Activated CD4-positive, alpha-beta T cell treated with anti-CD3 and anti-CD28 coated beads, Interleukin-2, amount 10 ng/mL, durations not matched to agents 7 days and 5 days (primary cell): ENCODE measurements around the gene PSMA6. TPM values are rescaled to one million over a fixed set of nuclear protein-coding genes. Genes with fewer than 3 reads are reported as not detected.
A peak's percentile ranks its signal among the peaks of the same experiment; 100 is the strongest.
"Not testable (repeated sequence)": the region's sequence is repeated elsewhere in the genome, so short reads cannot be mapped to it uniquely, and the experiment has no call there.

Experiments
- CTCF ChIA-PET: fragments of 350-600 bp; sonication (Branson Sonifier 250); formaldehyde crosslinking; loops from one replicate; lab custom pipeline; 2021; ENCODE audit warnings: antibody characterized with exemption; lab: Charles Lee
- POLR2A ChIA-PET: fragments of 350-600 bp; sonication (Branson Sonifier 250); formaldehyde crosslinking; loops from one replicate; lab custom pipeline; 2021; ENCODE audit warnings: antibody characterized with exemption; lab: Charles Lee
- DNase-seq: peaks from one replicate; pipeline ENCODE4 v3.0.0-alpha.2; 2020
- H3K27ac Mint-ChIP-seq: one replicate; pipeline ENCODE4 v1.8.0; 2021; ENCODE audit warnings: mild to moderate bottlenecking, moderate library complexity, mixed read lengths
- H3K27me3 Mint-ChIP-seq: one replicate; pipeline ENCODE4 v1.8.0; 2021; ENCODE audit warnings: mixed read lengths
- H3K36me3 Mint-ChIP-seq: one replicate; pipeline ENCODE4 v1.8.0; 2021; ENCODE audit warnings: low read depth, mixed read lengths
- H3K4me1 Mint-ChIP-seq: one replicate; pipeline ENCODE4 v1.8.0; 2021; ENCODE audit warnings: mixed read lengths
- H3K4me3 Mint-ChIP-seq: one replicate; pipeline ENCODE4 v1.8.0; 2021; ENCODE audit warnings: mild to moderate bottlenecking, moderate library complexity, mixed read lengths
- H3K9me3 Mint-ChIP-seq: one replicate; pipeline ENCODE4 v1.8.0; 2021; ENCODE audit warnings: mixed read lengths
- total RNA-seq, 2 experiments: library from RNA; stranded (reverse); gene quantifications; one replicate each; pipeline ENCODE4 v1.2.3, GENCODE V29; 2021

The PSMA6 gene
- total RNA-seq: 100 to 1,000 TPM; 231 to 248 TPM

DNA sequence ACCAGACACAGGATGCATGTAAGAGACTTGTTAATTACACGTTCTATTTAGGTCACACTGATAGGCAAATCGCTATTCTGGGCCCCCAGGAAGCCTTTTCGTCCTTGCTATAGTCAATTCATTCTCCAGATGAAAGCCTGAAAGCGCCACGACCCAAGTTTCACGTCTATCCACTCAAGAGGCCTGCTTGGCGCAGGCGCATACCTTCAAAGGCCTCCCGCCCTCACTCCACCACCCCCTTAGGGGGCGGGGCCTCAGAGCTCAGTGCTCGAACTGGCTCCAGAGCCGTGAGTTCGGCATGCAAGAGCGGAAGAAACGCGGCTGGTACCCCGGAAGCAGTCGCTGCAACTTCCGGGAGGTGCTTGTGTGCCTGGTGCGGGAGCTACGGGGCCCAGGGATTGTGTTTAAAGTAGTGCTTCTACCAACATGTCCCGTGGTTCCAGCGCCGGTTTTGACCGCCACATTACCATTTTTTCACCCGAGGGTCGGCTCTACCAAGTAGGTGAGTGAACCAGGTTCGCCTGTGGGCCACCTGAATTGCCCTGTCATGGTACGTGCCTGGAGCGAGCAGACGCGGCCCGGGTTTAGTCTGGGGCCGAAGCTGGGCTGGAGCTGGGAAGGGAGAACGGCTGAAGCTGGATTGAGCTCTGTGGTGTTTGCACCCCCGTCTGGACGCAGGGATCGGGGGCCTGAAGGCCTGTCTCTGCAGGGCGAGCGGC, at the start of gene PSMA6:
TSS of gene PSMA6 (plus strand) at position 332 of the 719 bp plus-strand sequence. CDS start at position 427, 95 bp downstream.
- peaks cover 44% of the 10 kb centered on the region for H3K4me1 Mint-ChIP-seq
- DNase-seq: peak; percentile 100
- H3K9me3 Mint-ChIP-seq: no peaks in the 10 kb centered on the region
- H3K27ac Mint-ChIP-seq: peak within 1 kb of the TSS; percentile 96
- H3K27me3 Mint-ChIP-seq: no peaks in the 10 kb centered on the region
- ChIA-PET CTCF (interaction anchor here (0.9 to 2.1 kb wide), 11 partner anchors 9 to 113 kb away, joined by 3 to 12 read pairs (median 3); no protein-coding TSS in a partner anchor), POLR2A (interaction anchor here (0.7 to 1.9 kb wide), 5 partner anchors 8 to 246 kb away, joined by 3 to 21 read pairs (median 4); partner anchors contain the start of genes FAM177A1 and NFKBIA)
- H3K36me3 Mint-ChIP-seq: peaks cover 30% of the 10 kb centered on the region
- H3K4me3 Mint-ChIP-seq: peak within 1 kb of the TSS; percentile 98

DNA sequence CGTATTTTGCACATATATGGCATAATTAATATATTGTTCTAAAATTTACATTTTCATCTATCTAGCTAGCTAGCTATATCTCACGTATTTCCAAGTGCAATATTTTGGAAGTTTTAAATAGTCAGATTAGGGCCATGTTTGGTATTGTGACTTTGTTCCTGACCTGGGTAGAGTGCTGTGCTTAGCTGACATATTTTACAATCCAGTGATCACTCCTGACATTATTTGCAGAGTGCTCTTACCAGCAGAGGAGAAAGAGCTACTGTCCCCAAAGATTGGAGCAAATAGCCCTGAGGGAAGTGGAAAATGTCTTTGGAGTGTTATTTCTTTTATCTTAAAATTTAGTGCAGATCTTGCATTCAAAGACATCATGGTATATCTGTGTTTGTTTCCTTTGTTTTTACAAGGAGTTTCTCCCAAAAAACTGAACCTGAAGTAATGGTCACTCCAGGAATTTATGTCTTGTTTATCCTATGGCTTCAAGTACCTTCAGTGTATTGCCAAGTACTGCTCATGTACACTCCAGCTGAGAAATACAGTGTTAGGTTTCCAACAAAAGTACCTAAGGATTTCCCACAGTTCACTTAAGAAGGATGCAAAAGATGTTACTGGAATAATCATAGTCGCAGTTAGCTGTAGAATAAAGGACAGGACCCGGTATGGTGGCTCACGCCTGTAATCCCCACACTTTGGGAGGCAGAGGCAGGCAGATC, 49.4 kb upstream of the PSMA6 start:
- Mint-ChIP-seq H3K27me3 (no peaks in the 10 kb centered on the region), H3K9me3 (no peaks in the 10 kb centered on the region), H3K4me1 (peaks cover 7% of the 10 kb centered on the region), H3K27ac (no peak overlapping the region), H3K36me3 (peaks cover 5% of the 10 kb centered on the region), H3K4me3 (no peak overlapping the region)
- DNase-seq: no peak
- POLR2A ChIA-PET: no interaction called here
- CTCF ChIA-PET: interaction anchor here (0.6 to 1.9 kb wide), 3 partner anchors 11 to 160 kb away, joined by 3 to 4 read pairs (median 3); no protein-coding TSS in a partner anchor

DNA sequence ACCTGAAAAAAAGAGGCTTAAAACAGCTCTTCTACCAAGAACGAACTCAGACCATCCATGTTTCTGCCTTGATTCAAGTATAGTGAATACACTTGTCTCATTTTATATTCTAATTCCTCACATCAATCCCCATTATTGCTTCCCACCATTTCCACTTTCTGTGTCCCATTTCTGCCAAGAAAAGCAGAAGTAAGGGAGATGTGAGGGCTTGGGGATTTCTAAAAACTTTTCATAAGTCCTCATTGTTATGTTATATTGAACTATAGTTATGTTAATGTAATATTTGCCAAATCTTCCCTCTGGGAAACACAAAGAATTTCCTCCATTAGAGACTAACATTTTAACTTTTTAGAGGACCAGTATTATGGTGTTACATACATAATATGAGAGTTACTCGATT, 48.2 kb upstream of the PSMA6 start:
- Mint-ChIP-seq H3K9me3 (no peaks in the 10 kb centered on the region), H3K36me3 (peaks cover 5% of the 10 kb centered on the region), H3K4me3 (no peak overlapping the region), H3K27me3 (no peaks in the 10 kb centered on the region), H3K4me1 (peaks cover 14% of the 10 kb centered on the region), H3K27ac (no peak overlapping the region)
- CTCF ChIA-PET: interaction anchor here (1.4 to 1.9 kb wide), 2 partner anchors 13 to 159 kb away, joined by 3 to 4 read pairs; no protein-coding TSS in a partner anchor
- POLR2A ChIA-PET: no interaction called here
- no peak for DNase-seq

DNA sequence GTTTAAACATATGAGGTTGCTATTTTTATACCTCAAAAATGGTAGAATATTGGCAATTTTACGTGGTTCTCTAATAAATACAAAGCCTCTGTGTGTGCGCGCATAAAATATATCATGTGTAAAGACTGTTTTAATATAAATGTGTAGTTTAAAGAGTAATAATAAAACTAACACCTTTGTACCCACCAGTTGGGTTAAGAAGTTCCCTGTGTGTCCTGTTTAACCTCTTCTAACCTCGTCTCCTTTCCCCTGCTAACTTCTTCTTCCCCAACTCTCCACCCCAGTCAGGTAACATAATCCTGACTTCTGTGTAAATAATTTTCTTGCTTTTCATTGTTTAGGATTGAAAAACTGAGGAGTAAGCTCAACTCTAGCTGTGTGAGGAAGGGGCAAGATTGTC, 47.6 kb upstream of the PSMA6 start:
- no peak overlapping the region for H3K4me3 Mint-ChIP-seq
- H3K27me3 Mint-ChIP-seq: no peaks in the 10 kb centered on the region
- DNase-seq: no peak
- H3K4me1 Mint-ChIP-seq: peaks cover 15% of the 10 kb centered on the region
- no peaks in the 10 kb centered on the region for H3K9me3 Mint-ChIP-seq
- ChIA-PET CTCF (interaction anchor here (0.9 kb wide), 1 partner anchor 11 kb away, joined by 4 read pairs; no protein-coding TSS in a partner anchor), POLR2A (no interaction called here)
- H3K27ac Mint-ChIP-seq: no peak overlapping the region
- H3K36me3 Mint-ChIP-seq: peaks cover 4% of the 10 kb centered on the region

DNA sequence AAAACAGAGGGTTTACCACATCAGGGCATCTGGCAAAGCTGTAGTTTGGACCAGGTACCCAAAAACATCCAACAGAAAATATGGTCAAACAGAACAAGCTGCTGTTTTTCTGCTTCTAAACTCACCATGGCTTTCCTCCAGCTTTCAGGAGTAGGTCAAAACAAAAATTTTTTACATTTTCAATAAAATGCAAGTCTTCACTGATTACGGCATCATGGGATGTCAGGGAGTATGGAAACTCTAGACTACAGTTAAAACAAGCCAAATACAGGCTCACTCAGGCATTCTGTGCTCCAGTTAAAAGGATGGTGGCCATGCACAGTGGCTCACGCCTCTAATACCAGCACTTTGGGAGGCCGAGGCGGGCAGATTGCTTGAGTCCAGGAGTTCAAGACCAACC, 47.1 kb upstream of the PSMA6 start:
- POLR2A ChIA-PET: no interaction called here
- peaks cover 4% of the 10 kb centered on the region for H3K36me3 Mint-ChIP-seq

DNA sequence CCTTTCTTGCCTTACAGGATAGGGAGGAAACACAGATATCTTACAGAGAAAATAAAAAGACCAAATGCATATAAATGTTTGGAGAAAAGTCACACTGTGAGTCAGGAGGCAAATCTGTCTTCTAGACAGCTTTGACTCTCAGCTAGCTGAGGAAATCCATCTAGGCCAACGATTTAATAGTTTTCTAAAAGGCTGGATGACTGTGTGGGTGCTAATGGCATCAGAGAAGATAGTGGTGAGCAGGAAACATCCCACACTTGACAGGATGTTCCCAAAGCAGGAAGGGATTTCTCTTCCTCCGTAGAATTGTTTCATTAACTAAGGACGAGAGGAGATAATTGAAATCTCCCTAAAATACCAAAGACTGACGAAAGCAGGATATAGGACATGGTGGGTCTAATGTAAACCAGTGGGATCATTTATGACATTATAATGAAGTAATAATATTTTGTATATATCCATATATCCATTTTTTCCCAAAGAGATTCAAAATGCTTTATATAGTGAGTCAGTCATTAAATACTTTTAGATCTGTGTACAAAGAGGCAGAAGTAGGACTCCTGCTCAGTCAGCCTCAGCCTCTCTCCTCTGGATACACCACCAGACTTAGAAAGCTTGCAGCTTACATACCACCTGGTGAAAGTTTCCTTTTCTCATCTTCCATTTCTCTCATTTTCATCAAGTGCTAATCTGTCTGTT, 44.3 kb upstream of the PSMA6 start:
- Mint-ChIP-seq H3K4me1 (peaks cover 14% of the 10 kb centered on the region), H3K36me3 (peaks cover 9% of the 10 kb centered on the region), H3K27ac (no peak overlapping the region), H3K4me3 (no peak overlapping the region), H3K9me3 (no peaks in the 10 kb centered on the region), H3K27me3 (no peaks in the 10 kb centered on the region)
- no peak for DNase-seq
- ChIA-PET POLR2A (no interaction called here), CTCF (interaction anchor here (0.6 to 2.3 kb wide), 3 partner anchors 18 to 81 kb away, joined by 3 to 6 read pairs (median 4); no protein-coding TSS in a partner anchor)

More for the DNA sequence above, 47.1 kb upstream of the PSMA6 start:
- Mint-ChIP-seq H3K27ac (no peak overlapping the region), H3K4me3 (no peak overlapping the region), H3K27me3 (no peaks in the 10 kb centered on the region), H3K9me3 (no peaks in the 10 kb centered on the region), H3K4me1 (peaks cover 15% of the 10 kb centered on the region)
- CTCF ChIA-PET: interaction anchor here (0.9 kb wide), 1 partner anchor 11 kb away, joined by 4 read pairs; no protein-coding TSS in a partner anchor
- DNase-seq: no peak

DNA sequence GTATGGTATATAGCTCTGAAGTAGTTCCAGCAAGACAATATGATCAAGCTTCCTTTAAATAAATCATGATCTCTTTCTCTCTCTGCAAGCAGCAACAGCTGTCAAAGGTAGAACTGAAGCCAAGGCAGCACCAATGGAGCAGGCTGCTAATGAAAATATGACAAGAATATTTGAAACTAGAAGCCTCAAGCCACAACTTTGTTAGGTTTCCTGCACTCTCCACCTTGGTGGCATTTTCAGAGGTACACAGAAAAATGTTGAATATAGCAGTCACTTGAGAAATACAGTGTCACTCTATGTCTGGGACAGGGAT, 43.8 kb upstream of the PSMA6 start:
- H3K4me1 Mint-ChIP-seq: peaks cover 14% of the 10 kb centered on the region
- H3K9me3 Mint-ChIP-seq: no peaks in the 10 kb centered on the region
- CTCF ChIA-PET: interaction anchor here (0.6 to 2.3 kb wide), 3 partner anchors 18 to 81 kb away, joined by 3 to 6 read pairs (median 4); no protein-coding TSS in a partner anchor
- POLR2A ChIA-PET: no interaction called here
- H3K4me3 Mint-ChIP-seq: no peak overlapping the region
- no peak overlapping the region for H3K27ac Mint-ChIP-seq
- peaks cover 9% of the 10 kb centered on the region for H3K36me3 Mint-ChIP-seq
- no peak for DNase-seq
- H3K27me3 Mint-ChIP-seq: no peaks in the 10 kb centered on the region

DNA sequence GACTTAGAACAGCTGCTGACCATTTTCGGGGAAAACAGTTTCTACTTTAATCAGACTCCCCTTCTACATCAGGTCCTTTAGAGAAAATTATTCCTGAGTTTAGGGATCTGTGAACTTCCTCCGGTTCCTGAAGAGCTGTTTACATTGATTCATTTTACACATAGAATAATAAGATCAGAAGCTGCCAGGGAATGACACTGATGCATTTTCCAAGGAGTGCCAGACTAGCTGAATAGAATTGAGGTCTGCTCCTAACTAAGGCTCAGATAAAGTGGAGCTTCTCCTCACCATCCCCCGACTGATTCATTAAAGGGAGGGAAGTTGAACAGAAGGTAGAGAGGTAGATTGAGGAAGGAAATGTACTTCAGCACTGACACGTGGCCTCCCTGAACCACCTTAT, 41.9 kb upstream of the PSMA6 start:
- no peaks in the 10 kb centered on the region for H3K9me3 Mint-ChIP-seq
- CTCF ChIA-PET: interaction anchor here (0.6 to 1.9 kb wide), 3 partner anchors 11 to 247 kb away, joined by 4 to 7 read pairs (median 7); no protein-coding TSS in a partner anchor
- H3K36me3 Mint-ChIP-seq: peaks cover 13% of the 10 kb centered on the region
- DNase-seq: no peak
- no peak overlapping the region for H3K27ac Mint-ChIP-seq
- POLR2A ChIA-PET: interaction anchor here (0.6 kb wide), 1 partner anchor 42 kb away, joined by 3 read pairs; the partner anchor contains the start of gene PSMA6
- no peak overlapping the region for H3K4me3 Mint-ChIP-seq
- H3K27me3 Mint-ChIP-seq: no peaks in the 10 kb centered on the region
- H3K4me1 Mint-ChIP-seq: peaks cover 26% of the 10 kb centered on the region

DNA sequence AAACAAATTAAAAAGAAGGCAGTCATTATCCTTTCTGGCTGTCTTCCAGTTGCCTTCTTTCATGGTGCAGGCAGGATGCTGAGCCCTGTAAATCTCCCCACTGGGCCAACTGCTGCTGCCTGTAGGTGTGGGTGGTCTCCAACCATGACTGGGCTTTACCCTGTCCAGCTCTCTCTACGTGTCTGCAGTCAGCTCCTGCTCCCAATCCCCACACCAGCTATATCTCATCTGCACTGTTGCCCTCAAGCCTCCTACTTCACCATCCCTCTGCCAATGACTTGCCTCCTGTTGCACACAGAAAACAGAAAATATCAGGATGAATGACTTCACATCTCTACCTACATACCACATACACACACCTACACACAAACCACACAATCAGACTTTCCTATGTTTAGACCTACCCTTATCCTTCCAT, 39.7 kb upstream of the PSMA6 start:
- Mint-ChIP-seq H3K27me3 (no peaks in the 10 kb centered on the region), H3K4me1 (peaks cover 26% of the 10 kb centered on the region), H3K36me3 (peaks cover 15% of the 10 kb centered on the region), H3K27ac (no peak overlapping the region), H3K4me3 (no peak overlapping the region), H3K9me3 (no peaks in the 10 kb centered on the region)
- DNase-seq: no peak
- ChIA-PET CTCF (interaction anchor here (0.6 to 1.4 kb wide), 2 partner anchors 22 to 52 kb away, joined by 4 read pairs; no protein-coding TSS in a partner anchor), POLR2A (no interaction called here)

DNA sequence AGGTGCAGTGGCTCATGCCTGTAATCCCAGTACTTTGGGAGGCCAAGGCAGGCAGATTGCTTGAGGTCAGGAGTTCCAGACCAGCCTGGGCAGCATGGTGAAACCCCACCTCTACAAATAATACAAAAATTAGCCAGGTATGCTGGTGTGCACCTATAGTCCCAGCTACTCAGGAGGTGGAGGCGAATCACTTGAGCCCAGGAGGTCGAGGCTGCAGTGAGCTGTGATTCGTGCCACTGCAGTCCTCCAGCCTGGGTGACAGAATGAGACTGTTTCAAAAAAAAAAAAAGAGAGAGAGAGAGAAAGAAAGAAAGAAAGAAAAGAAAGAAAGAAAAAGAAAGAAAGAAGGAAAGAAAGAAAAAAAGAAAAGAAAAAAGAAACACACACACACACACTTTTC, 39.1 kb upstream of the PSMA6 start:
- H3K4me3 Mint-ChIP-seq, H3K27me3 Mint-ChIP-seq, POLR2A ChIA-PET, H3K9me3 Mint-ChIP-seq, H3K27ac Mint-ChIP-seq, DNase-seq: not testable (repeated sequence)
- H3K4me1 Mint-ChIP-seq: peaks cover 23% of the 10 kb centered on the region
- CTCF ChIA-PET: interaction anchor here (0.7 to 1.4 kb wide), 2 partner anchors 23 to 719 kb away, joined by 4 read pairs; no protein-coding TSS in a partner anchor
- peaks cover 15% of the 10 kb centered on the region for H3K36me3 Mint-ChIP-seq

DNA sequence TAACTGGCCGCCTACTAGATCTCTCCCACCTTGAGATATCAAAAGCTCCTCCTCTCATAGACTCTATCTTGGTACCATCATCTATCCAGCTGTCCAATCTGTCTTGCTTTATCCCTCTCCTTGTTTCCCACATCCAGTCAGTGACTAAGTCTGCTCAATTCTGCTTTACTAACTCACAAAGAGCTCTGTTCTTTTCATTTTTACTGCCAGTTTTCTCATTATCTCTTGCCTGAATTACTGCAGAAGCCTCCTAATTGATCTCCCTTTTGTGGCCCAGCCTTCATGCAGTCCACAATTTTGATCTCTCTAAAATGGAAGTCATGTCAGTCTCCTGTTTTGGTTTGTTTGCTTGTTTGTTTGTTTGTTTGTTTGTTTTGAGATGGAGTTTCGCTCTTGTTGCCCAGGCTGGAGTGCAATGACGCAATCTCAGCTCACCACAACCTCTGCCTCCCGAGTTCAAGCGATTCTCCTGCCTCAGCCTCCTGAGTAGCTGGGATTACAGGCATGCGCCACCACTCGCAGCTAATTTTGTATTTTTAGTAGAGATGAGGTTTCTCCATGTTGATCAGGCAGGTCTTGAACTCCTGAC, 38.1 kb upstream of the PSMA6 start:
- DNase-seq, H3K27me3 Mint-ChIP-seq, H3K4me3 Mint-ChIP-seq, POLR2A ChIA-PET, CTCF ChIA-PET, H3K27ac Mint-ChIP-seq, H3K9me3 Mint-ChIP-seq: not testable (repeated sequence)
- Mint-ChIP-seq H3K36me3 (peaks cover 15% of the 10 kb centered on the region), H3K4me1 (peaks cover 17% of the 10 kb centered on the region)

DNA sequence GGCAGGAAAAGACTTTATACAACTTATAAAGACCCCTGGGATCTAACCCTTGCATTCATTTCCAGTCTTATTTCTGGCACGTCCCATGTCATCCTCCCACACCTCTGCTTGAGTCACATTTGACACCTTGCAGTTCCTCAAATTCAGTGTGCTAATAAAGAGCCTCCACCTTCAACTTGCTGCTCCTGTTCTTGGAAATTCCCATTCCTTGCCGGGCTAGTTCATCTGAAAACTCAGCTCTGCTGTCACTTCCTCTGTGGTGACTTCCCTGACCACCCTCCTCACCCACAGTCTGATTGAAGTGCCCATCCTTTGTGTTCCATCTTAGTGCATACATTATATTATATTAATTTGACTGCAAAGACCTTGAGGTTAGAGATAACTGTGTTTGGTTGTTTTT, 37.4 kb upstream of the PSMA6 start:
- POLR2A ChIA-PET: no interaction called here
- H3K4me1 Mint-ChIP-seq: peaks cover 17% of the 10 kb centered on the region
- peaks cover 15% of the 10 kb centered on the region for H3K36me3 Mint-ChIP-seq
- no peak for DNase-seq
- no peaks in the 10 kb centered on the region for H3K27me3 Mint-ChIP-seq
- no peaks in the 10 kb centered on the region for H3K9me3 Mint-ChIP-seq
- no peak overlapping the region for H3K4me3 Mint-ChIP-seq
- CTCF ChIA-PET: no interaction called here
- H3K27ac Mint-ChIP-seq: no peak overlapping the region
